PC-3 (cell line): ENCODE data around the gene DTNB.

ENCODE experiments used
- EZH2 ChIP-seq: fragments of 300-600 bp; sonication (generic); IDR thresholded peaks from one replicate; pipeline ENCODE4 v1.6.1; 2017; ENCODE audit warnings: antibody characterized with exemption, mild to moderate bottlenecking, low read length; ENCODE audit not compliant: unreplicated experiment
- EZH2phosphoT487 ChIP-seq: fragments of 300-600 bp; sonication (generic); IDR thresholded peaks from 2 replicates; pipeline ENCODE4 v1.6.1; 2018; ENCODE audit warnings: mild to moderate bottlenecking, antibody characterized with exemption, low read length, borderline replicate concordance
- TF ChIP-seq, protein P1 (sequence below): fragments of 300-600 bp; sonication (generic); conservative IDR thresholded peaks from 2 replicates; pipeline ENCODE4 v1.5.1; 2017; ENCODE audit warnings: antibody characterized with exemption, low read depth, mild to moderate bottlenecking, low read length

DNA sequence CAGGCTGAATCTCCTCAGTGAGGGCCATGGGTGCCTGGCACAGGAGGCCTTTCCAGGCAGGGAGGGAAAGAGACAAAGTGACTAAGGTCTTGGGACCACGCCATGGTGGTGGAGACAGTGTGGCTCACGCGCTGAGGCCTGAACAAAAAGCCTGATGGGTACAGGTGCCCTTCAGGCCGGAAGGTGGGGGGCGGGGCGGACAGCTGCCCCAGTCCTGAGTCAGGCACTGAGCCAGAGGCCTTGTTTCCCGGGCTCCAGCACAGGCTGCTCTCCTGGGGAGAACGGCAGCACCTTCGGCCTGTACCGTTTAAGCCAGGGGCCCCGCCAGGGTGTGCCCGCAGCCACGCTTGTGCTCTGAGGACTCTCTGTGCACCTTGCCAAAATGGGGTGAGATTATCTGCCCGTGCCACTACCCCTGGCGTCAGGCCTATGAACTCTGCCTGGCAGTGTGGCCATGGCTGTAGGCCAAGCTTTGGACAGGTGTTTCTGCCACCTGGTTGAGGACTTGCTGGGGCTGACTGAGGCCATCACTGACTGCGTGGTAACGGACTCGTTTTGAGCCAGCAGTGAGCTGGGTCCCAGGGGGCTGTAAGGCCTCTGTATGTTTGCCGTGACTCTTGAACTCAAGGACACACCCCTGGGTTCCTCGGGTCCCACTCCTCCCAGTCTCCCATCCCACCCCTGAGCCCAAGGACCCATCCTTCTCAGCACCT is 300.0 kb downstream of the DTNB start:
- TF ChIP-seq, protein P1, sequence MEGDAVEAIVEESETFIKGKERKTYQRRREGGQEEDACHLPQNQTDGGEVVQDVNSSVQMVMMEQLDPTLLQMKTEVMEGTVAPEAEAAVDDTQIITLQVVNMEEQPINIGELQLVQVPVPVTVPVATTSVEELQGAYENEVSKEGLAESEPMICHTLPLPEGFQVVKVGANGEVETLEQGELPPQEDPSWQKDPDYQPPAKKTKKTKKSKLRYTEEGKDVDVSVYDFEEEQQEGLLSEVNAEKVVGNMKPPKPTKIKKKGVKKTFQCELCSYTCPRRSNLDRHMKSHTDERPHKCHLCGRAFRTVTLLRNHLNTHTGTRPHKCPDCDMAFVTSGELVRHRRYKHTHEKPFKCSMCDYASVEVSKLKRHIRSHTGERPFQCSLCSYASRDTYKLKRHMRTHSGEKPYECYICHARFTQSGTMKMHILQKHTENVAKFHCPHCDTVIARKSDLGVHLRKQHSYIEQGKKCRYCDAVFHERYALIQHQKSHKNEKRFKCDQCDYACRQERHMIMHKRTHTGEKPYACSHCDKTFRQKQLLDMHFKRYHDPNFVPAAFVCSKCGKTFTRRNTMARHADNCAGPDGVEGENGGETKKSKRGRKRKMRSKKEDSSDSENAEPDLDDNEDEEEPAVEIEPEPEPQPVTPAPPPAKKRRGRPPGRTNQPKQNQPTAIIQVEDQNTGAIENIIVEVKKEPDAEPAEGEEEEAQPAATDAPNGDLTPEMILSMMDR = no peak
- TF ChIP-seq EZH2 (no peak), EZH2phosphoT487 (no peak)
